GM21515 (cell line): Measurements from ENCODE around the gene RORB.

Source experiments
- ATAC-seq: cut with Tn5 transposase; IDR thresholded peaks from one replicate; pipeline ENCODE4 v1.9.1; 2021; ENCODE audit not compliant: unreplicated experiment

Gene RORB

DNA sequence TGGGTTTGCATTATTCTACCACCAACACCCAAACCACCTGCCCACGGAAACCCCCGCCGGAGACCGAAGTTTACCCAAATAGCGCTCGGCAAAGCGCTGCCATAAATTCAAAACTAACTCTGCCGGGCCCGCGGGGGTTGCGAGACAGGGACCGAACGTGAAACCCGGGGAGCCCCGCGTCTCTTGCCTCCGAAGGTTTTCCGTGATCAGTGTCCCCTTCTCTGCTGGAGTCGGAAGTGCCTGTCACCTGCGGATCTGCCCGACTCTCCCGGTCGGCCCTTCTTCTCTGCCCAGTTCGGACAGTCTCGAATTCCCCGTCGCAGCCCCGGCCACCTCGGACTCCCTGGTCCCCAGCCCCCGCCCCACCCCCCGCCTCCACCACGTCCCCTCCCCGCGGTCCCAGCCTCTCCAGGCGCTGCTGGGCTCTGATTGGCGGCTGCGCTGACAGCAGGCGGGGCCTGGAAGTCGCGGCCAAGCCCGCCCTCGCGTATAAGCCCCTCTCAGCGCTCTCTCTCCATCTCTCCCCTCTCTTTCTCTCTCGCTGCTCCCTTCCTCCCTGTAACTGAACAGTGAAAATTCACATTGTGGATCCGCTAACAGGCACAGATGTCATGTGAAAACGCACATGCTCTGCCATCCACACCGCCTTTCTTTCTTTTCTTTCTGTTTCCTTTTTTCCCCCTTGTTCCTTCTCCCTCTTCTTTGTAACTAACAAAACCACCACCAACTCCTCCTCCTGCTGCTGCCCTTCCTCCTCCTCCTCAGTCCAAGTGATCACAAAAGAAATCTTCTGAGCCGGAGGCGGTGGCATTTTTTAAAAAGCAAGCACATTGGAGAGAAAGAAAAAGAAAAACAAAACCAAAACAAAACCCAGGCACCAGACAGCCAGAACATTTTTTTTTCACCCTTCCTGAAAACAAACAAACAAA lies at the start of gene RORB:
Gene RORB (plus strand): TSS at position 517 of the 929 bp plus-strand sequence. CDS start 642 bp downstream, outside the sequence.
- peak; percentile 98 for ATAC-seq

DNA sequence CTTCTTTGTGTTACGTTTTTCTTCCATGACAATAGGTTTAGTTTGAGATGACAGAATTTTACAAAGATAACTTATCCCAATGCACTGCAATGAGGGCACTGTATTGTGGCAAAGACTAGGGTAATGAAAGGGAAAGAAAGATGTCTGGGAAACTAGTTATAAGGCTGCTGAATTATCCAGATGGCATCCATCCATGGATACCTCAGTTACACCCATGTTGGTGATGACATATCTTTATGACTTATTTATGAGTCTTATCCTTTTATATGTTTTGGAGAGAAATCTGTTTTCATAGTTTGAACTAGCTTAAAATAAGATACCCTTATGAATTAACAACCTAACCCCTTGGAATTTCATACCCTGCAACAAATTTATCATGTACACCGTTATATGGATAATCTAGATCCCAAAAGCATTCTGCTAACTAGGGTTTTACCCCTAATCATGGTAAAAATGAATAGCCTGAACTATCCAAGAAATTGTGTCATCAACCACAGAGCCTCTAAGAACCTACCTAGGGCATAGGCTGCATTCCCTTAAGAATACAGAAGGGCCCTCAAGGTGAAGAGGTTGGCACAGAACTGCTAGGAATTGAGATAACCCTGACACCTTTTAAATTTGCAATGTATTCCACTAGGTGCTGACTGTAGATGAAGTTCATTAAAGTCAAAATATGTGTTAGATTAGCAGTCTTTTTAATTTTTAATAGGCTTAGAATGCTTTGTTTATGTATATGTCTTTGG lies 49.5 kb upstream of the RORB start:
- ATAC-seq: no peak

DNA sequence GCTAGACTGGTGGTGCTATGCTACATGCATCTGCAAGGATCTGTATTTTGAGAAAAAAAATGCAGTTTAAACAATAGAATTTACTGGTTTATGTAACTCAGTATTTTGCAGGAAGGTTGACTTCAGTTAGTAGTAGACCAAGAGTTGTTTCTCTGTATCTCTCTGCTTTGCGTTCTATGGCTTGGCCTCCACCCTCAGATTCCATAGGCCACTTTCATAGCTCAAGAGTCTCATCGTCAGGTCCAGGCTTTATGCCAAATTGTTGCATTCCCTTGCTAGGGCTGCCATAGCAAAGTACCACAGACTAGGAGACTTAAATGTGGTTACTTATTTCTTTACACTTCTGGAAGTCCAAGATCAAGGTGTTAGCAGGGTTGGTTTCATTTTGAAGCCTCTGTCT lies 48.1 kb upstream of the RORB start:
- ATAC-seq: no peak

DNA sequence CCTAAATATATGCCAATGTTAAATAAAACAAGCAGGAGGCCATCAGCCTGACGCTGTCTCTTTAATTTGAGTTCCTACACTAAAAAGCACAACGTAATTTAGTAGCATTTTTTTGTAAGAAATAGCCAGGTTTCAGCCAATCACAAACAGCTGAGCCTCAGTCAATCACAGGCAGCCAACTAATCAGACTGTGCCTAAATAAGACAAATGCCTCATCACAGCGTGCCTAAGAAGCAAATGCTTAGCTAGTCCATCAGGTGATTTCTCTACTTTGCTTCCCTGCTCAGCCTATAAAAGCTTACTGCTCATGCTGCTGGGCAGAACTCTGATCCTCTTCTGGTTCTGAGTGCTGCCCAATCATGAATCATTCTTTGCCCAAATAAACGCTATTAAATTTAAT lies 38.3 kb upstream of the RORB start:
- no peak for ATAC-seq

DNA sequence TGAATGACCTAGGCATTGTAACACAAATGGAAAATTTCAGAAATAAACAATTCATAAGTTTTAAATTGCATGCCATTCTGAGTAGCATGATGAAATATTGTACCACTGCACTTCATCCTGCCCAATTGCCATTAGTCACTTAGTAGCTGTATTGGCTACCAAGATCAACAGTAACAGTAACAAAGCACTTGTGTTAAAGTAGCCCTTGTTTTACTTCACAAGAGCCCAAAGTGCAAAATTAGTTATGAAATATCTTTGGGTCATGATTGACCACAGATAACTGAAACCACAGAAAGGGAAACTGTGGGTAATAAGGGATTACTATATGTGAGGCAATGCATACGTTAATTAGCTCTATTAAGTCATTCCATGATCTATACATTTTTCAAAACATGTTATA lies 33.3 kb upstream of the RORB start:
- no peak for ATAC-seq

DNA sequence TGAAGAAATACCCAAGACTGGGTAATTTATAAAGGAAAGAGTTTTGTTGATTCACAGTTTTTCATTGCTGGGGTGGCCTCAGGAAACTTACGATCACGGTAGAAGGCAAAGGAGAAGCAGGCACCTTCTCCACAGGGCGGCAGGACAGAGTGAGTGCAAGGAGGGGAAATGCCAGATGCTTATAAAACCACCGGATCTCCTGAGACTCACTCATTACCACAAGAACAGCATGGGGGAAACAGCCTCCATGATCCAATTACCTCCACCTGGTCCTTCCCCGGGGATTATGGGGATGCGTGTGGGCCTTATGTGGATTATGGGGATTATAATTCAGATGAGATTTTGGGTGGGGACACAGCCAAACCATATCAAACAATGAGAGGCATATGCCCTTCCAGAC lies 18.5 kb upstream of the RORB start:
- no peak for ATAC-seq

DNA sequence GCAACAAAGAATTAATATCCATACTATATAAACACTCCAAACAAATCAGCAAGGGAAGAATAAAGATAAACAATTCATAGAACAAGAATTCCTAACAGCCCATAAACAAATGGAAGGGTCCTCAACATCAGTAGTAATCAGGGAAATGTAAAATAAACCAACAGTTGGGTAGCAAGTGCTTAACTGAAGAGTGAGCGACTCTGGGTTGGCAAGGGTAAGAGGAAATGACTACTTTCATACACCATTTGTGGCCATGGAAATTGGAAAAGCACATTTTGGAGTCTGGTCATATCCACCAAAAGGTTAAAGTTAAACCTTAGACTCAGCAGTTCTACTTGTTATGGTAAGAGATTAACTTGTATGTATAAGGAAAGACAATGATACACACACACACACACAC lies 17.4 kb upstream of the RORB start:
- no peak for ATAC-seq

DNA sequence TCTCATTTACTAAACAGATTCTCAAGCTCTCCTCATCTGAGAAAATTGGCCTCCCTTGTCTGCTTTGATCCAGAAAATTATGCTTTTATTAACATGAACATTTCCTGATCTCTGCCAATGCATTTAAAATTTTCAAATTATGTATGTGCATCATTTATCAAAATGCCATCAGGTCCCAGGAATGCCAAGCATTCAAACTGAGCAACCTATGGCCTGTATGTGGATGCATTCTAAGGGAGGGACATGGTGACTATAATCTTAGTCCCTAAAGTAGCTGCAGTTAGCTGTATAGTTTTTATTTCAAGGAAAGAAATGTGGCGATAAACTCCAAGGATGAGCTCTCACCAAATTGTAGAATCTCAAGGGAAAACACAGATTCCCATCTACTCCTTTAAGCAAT lies 9.7 kb upstream of the RORB start:
- ATAC-seq: no peak

DNA sequence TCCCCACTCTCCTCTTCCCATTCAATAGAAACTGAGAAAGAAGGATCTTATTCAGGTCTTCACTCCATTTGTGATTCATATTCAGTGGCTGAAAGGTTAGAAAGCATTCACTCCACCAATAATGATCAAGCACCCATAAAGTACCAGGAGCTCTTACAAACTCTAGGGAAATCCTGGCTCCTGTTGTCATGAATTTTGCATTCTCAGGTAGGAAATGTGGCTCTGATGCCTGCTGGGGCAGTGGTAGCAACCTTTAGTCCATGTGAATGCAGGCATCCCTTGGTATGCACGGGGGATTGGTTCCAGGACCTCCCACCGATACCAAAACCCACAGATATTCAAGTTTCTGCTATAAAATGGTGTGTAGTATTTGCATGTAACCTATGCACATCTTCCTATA lies 3.6 kb upstream of the RORB start:
- no peak for ATAC-seq

DNA sequence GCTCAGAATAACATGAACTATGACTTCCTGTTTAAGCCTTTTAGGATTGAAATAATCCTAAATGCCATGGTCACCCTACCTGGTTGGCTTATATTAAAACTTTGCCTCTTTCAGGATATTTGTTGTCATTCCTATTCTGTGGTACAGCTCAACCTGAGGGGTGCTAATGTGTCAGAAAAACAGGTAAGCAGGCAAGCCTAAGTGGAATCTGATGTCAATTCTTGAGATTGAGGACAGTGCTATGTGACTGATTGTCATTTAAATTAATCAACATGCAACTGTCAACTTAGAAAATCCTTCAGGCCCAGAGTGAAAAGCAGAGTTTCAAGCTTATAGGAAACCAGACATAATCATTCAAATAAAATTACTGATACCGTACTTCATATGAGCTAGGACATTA lies 2.6 kb upstream of the RORB start:
- no peak for ATAC-seq

DNA sequence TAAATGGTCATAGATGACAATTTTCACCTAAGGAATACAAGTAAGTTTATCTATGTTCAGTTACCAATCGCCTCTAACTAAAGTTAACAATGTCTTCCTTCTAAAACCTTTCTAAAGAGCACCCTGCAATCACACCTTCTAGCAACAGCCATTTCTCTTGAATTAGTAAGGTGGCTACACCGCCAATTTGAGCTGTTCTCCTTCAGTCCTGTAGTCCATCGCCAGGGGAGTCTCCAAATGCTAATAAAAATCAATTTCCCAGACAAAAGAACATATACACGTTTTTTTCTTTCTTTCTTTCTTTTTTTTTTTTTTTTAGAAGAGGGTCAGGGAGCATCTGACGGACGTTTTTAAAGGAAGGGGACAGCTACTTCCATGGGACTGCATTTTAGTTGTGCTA lies 729 bp upstream of the RORB start:
- no peak for ATAC-seq

DNA sequence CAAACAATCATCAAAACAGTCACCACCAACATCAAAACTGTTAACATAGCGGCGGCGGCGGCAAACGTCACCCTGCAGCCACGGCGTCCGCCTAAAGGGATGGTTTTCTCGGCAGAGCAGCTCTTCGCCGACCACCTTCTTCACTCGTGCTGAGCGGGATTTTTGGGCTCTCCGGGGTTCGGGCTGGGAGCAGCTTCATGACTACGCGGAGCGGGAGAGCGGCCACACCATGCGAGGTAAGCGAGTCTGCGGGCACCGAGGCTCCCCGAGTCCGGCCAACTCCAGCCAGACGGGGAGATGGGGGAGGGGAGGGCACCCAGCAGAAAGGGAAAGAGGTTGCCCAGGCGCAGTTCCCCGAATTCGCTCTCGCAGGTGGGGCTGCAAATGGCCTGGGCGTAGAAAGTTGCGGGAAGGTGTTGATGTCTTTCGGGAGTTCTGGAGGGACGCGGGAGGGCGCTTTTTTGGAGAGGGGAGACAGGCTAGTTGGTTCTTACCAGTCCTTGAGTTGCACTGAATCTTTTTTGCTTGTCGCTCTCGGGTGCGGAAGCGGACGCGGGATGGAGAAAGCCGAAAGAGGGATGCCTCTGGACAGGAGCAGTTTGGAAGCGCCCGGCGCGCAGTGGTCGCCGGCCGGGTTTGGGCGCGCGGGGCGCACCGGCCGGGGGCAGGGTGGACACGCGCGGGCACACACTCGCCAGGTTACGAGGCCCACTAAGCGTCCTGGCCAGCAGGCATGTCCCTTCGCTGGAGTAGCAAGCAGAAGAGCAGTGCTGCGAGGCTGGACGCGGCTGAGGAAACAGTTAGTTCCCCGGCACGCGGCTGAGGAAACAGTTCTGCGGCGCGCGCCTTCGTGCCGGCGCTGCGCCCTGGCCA lies 849 bp downstream of the RORB start:
- peak; percentile 18 for ATAC-seq

DNA sequence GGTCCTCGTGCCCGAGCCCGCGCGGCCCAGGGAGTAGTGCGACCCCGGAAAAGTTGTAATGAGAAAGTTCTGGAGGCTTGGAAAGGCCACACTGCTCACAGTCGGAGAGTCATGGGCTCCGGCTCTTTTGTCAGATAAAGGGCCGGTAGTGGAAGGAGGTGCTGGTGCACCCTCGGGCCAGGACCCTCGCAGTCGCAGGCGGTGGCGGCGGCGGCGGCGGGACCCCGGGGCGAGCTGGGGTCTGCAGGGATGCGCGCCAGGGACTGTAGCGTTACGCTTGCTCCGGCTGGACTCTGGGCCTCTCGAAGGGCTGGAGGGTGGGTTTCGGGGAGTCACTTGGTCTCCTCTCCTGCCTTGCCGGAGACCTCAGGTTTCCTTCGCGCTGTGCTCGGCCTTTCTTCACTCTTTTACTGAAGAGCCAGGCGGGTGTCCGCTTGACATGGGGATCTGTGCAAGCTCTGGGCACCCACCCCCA lies 1.5 kb downstream of the RORB start:
- no peak for ATAC-seq

DNA sequence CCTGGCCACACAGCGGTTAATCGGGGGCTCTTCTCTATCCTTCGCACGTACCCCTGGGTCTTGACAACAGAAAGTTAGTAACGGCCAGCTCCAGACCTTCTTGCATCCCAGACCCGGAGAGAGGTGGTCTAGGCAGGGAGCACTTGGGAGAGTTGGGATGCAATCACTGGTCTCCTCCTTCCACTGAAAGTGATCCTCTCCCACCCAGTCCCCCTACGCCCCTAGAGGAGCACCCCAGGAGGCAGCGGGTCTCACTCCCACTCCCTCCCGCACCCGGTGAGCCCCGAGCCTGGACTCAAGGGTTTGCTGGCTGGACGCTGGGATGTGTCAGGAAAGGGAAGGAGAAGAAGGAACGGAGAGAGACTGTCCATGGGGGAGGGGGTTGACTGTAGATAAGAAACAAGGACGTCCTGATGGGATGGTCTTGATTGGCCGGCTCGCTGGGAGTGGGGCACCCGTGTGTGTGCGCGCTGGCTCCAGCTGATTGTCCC lies 2.0 kb downstream of the RORB start:
- no peak for ATAC-seq

DNA sequence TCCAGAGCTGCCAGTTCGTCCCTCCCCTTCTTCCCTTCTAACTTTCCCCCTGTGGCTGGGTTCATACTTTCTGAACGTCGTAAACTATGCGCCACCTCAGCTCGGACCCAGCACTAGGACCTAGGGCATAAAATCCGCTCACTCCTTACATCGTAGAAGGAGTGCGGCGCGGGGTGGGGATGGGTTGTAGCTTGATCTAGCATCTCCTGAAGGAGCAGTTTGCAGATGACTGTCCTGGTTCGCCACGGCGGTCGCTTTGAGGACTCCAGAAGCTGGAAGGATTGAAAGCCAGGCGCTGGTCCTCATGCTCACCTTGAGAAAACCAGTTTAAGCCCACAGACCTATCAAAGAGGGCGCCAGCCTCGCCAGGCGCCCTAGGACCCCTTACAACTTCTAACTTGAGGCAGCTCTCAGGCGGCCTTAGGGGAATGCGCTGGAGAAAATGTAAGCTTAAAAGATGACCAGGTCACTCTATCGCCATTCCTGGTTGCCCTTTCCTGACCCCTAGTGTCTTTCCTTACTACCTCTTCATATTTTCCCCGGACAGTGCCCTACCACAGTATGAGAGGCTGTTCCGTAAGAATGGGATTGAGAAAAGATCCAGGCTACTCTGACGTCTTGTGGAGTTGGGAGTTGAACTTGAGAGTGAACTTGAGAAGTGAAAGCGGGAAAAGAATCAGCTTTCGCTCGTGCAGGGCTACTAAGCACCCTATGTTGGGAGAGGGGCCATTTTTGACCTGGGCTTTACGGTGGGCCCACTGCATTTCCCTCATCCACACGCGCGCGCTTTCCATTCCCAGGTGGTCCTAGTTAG lies 2.8 kb downstream of the RORB start:
- no peak for ATAC-seq

DNA sequence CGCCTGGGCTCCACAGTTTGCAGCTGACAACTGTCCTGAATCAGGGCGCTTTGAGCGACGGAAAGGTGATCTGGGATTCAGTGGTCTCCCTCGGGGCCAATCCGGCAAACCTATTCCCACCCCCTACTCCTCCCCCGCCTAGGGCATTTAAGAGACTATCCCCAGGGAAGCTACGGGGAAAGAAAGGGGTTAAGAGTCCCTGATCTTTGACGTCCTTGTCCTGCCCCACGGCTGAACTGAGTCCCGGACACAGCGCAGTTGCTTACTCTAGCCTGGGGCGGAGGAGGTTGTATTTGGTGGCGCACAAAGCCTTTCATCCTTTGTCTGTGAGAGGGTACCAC lies 3.4 kb downstream of the RORB start:
- no peak for ATAC-seq

DNA sequence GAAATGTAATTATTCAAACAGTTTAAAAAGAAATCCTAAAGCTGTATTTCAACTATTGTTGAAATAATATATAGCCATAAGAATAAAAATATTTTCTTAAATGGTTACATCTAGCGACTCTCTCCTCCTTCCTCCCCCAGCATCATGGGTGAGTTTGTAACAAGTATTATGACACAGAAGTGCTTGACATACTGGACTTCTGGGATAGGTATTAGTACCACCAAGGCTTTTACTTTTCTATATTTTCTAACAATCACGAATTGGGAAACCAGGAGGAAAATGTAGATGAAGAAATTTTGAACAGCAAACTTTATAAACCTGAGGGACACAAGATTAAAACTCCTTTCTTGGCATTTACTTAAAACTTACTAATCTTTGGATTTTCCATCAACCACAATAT lies 4.4 kb downstream of the RORB start:
- no peak for ATAC-seq

DNA sequence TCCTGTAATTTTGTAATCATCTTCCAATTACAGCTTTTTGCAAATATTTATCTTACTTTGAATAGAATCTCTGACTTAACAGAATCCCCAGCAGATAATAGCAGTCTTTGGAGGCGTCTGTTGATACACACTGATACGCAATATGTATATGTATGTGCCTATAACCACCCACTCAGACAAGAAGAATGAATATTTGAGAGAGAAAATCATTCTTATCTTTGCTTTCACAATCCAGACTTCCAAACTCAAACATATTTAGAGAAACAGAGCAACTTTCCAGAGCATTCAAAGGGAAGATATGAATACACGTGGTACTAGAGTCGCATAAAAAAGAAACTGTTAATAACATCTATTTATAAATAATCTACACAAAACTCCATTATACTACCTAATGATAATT lies 6.1 kb downstream of the RORB start:
- no peak for ATAC-seq

DNA sequence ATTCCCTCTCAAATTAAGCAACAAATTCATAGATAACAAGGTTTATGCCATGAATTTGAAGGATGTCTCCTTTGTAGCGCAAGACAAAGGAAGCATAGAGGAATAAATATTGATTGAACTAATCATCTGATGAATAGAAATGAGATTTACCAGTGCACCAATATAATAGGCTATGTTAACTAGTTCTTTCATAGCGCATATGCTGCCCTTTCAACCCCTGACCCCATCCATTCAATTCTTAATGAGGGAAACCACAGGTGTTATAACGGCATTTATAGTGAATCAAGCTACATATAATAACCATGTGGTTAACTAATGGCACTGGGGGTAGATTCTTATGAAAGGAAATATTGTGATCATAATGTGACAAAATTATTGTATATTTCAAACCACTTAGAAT lies 6.5 kb downstream of the RORB start:
- no peak for ATAC-seq

DNA sequence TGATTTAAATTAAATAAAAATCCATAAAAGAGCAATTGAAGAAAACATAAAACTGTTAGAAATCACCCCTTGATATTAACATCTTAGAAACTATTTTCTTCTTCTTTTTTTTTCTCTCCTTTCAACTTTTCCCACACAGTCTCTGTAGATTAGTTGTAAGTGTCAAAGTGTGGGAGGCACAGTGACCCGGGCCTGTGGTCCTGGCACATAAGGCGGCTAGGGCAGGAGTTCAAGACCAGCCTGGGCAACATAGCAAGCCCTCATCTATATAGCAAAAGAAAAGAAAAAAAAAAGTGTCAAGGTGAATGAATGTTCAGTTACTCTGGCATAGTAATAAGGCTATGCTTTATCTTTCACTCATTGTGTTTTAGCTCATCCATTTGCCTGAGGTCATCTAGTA lies 14.2 kb downstream of the RORB start:
- no peak for ATAC-seq
